GM18873 (cell line): Measurements from ENCODE around the gene BLM.
"Not testable (repeated sequence)": the region's sequence is repeated elsewhere in the genome, so short reads cannot be mapped to it uniquely, and the experiment has no call there.

Source experiments
- ATAC-seq: cut with Tn5 transposase; IDR thresholded peaks from one replicate; pipeline ENCODE4 v1.9.1; 2021; ENCODE audit warnings: mild to moderate bottlenecking, moderate library complexity, moderate number of reproducible peaks; ENCODE audit not compliant: unreplicated experiment, low FRiP score

The BLM gene

GRCh38 chr15:90729261-90729660 is 12.1 kb downstream of the BLM start:
- no peak for ATAC-seq

DNA sequence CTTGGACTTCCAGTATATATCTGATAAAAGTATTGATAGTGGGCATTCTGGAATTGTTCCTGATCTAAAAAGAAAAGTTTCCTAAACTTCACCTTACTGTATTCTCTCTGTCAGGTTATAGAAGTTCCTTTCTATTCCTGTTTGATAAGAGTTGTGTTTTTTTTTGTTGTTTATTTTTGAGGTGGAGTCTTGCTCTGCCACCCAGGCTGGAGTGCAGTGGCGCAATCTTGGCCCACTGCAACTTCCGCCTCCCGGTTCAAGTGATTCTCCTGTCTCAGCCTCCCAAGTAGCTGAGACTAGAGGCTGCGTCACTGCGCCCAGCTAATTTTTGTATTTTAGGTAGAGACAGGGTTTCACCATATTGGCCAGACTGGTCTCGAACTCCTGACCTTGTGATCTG is 13.1 kb downstream of the BLM start:
- ATAC-seq = no peak

GRCh38 chr15:90735923-90736322 is 18.8 kb downstream of the BLM start:
- no peak for ATAC-seq

DNA sequence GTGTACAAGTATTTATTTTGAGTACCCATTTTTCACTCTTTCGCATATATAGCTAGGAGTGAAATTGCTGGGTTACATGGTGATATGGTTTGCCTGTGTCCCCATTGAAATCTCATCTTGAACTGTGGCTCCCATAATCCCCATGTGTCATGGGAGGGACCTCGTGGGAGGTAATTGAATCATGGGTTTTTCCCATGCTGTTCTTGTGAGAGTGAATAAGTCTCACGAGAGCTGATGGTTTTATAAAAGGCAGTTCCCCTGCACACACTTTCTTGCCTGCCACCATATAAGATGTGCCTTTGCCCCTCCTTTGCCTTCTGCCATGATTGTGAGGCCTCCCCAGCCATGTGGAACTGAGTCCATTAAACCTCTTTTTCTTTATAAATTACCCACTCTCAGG is 23.4 kb downstream of the BLM start:
- ATAC-seq = not testable (repeated sequence)

GRCh38 chr15:90742087-90742486 is 24.9 kb downstream of the BLM start:
- ATAC-seq = no peak

DNA sequence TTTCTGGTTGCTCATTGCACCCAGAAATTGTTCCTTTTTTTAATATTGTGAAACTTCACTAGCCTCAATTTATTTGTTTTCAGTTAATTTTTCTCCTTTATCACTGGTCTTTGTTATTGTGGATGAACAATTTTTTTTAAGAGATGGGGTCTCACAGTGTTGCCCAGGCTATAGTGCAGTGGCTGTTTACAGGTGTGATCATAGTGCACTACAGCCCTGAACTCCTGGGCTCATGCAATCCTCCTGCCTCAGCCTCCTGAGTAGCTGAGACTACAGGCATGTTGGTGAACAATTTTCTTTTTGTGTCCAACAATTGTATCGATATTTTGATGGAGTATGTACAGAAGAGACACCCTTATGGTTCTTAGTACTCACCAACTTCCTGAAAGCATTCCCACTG is 26.3 kb downstream of the BLM start:
- ATAC-seq = no peak

DNA sequence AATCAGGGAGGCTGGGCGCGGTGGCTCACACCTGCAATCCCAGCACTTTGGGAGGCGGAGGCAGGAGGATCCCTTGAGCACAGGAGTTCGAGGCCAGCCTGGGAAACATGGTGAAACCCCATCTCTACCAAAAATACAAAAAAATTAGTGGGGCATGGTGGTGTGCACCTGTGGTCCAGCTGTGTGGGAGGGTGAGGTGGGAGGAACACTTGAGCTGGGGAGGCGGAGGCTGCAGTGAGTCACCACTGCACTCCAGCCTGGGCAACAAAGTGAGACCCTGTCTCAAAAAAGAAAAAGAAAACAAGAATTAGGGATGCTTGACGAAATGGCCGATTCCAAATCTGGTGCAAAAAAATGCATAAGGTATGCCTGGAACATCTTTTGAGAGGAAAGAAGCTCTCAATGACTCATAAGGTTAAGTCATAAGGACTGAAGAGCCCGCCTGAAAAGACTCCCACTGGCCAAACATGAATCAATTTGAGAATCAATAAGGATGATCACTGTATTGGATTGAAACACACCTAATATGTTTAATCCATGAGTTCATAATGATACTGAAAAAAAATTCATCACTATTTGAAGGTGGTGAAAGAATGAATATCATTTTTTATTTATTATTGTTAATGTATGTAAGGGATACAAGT is 27.7 kb downstream of the BLM start:
- no peak for ATAC-seq

- ATAC-seq = no peak
Measured at GRCh38 chr15:90749754-90750153, 32.6 kb downstream of the BLM start.

- no peak for ATAC-seq
Measured at GRCh38 chr15:90750186-90750585, 33.0 kb downstream of the BLM start.

- no peak for ATAC-seq
Measured at GRCh38 chr15:90751300-90751825, 34.2 kb downstream of the BLM start.

DNA sequence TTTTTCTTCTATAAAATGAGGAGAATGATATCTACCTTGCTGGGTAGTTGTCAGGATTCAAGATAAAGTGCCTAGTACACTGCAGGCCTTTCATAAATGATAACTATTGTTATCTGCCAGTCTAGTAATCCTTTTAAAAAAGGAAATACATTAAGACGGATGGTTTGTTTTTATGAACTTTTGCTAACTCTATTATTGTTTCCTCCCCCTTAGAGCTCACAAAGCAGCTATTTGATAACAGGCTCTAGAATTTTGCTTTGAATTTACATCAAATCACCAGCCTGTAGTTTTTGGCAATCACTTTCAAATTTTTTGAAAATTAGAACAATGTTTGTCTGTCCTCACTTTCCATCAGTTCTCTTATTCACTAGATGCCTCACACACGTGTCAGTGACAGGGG is 39.8 kb downstream of the BLM start:
- ATAC-seq = no peak

GRCh38 chr15:90757461-90757860 is 40.3 kb downstream of the BLM start:
- no peak for ATAC-seq

DNA sequence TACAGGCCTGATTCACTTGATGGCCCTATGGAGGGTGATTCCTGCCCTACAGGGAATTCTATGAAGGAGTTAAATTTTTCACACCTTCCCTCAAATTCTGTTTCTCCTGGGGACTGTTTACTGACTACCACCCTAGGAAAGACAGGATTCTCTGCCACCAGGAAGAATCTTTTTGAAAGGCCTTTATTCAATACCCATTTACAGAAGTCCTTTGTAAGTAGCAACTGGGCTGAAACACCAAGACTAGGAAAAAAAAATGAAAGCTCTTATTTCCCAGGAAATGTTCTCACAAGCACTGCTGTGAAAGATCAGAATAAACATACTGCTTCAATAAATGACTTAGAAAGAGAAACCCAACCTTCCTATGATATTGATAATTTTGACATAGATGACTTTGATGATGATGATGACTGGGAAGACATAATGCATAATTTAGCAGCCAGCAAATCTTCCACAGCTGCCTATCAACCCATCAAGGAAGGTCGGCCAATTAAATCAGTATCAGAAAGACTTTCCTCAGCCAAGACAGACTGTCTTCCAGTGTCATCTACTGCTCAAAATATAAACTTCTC is 43.6 kb downstream of the BLM start:
- ATAC-seq = no peak

DNA sequence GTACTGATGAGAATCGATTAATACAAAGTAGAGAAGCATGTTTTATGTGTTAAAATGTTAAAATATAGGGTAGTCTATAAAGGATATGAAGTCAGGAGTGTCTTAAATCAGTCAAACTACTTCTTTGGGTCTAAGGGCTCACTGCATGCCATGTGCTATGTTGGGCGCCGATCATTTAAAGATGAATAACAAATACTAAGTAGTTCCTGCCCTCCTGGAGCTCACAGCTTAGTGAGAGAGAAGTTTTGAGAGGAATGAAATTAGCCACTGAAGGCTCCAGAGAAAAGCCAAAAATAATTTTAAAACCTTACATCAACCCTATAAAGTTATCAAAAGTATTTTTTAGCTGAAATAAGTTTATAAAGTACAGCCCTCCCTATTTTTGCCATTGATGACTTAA is 44.5 kb downstream of the BLM start:
- ATAC-seq = no peak

DNA sequence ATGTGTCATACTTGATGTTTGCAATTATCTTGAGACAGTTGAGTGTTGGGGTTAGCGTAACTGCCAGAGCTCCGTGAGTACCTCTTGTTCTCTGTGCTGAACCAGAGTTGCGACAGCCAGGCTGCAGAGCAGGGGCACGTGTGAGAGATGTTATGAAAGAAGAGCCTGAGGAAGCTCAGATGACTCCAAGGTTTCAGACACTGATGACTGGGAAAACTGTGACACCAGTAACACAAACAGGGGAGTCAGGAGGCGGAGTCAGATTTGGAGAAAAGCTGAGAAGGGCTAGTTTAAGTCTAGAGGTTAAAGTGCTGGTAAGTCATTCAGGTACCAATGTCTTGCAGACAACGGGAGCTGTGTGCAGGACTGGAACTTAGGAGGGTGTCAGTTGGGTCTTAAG is 45.0 kb downstream of the BLM start:
- no peak for ATAC-seq

- ATAC-seq = no peak
Measured at GRCh38 chr15:90763366-90764099, 46.4 kb downstream of the BLM start.

DNA sequence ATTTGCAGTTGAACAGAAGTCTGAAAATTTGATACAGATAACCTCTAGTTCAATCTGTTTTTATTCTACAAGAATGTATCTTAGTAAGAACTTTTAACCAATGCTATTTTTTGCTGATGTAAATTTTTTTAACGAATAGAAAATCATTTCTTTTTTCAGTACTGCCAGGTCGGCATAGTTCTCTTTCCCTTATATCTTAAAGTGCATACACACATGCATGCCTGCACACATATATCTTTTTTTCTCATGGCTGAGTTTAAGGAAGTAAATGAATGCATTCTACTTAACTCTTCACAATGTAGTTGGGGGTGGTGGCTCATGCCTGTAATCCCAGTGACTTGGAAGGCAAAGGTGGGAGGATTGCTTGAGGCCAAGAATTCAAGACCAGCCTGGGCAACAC is 48.4 kb downstream of the BLM start:
- ATAC-seq = no peak

- no peak for ATAC-seq
Measured at GRCh38 chr15:90765966-90766365, 48.8 kb downstream of the BLM start.

DNA sequence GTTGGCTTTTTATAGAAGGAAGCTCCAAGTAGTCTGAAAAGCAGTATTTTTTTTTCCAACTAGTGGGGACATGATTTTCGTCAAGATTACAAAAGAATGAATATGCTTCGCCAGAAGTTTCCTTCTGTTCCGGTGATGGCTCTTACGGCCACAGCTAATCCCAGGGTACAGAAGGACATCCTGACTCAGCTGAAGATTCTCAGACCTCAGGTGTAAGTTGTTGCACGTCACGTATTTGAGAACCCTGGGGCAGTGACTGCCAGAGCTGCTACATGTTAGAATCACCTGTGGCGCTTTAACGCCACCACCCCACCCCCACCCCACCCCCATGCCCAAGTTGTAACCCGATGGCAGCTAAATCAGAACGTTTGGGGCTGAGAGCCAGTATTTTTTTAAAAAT is 52.2 kb downstream of the BLM start:
- ATAC-seq = no peak

DNA sequence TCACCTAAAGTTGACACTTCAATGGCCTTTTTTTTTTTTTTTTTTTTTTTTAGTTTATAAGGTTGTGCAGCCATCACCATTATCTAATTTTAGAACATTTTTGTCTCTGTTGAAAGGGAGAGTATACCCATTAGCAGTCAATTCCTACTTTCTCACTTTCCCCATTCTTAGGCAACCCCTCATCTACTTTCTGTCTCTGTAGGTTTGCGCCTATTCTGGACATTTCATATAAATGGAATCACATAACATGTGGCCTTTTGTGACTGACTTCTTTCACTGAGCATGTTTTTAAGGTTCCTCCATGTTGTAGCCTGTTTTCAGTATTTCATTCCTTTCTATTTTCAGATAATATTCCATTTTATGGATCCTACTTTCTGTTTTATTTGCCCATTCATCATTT is 56.3 kb downstream of the BLM start:
- ATAC-seq = no peak

GRCh38 chr15:90774731-90775514 is 57.8 kb downstream of the BLM start:
- ATAC-seq = no peak
